NB4 (cell line): ENCODE measurements around the gene DPH6.

Experiments used
- DNase-seq: peaks from one replicate; pipeline ENCODE4 v3.0.0; 2010; ENCODE audit warnings: low read depth
- H3K4me3 ChIP-seq: one replicate; pipeline ENCODE4 v1.5.1; 2011; ENCODE audit warnings: mild to moderate bottlenecking, low read depth, low read length, moderate library complexity
- MYC ChIP-seq: IDR thresholded peaks from 2 replicates; pipeline ENCODE4 v1.6.1; 2011; ENCODE audit warnings: low read depth, low read length
- POLR2A ChIP-seq: IDR thresholded peaks from 2 replicates; pipeline ENCODE4 v1.6.1; 2011; ENCODE audit warnings: mild to moderate bottlenecking; ENCODE audit not compliant: insufficient read length; ENCODE audit errors: extremely low read depth
- TF ChIP-seq, protein P1 (sequence below): IDR thresholded peaks from one replicate; pipeline ENCODE4 v1.5.1; 2012; ENCODE audit warnings: low read depth, low read length
- TF ChIP-seq, protein P2 (sequence below): IDR thresholded peaks from 2 replicates; pipeline ENCODE4 v1.6.1; 2011; ENCODE audit warnings: low read depth, low read length

DPH6 gene

DNA sequence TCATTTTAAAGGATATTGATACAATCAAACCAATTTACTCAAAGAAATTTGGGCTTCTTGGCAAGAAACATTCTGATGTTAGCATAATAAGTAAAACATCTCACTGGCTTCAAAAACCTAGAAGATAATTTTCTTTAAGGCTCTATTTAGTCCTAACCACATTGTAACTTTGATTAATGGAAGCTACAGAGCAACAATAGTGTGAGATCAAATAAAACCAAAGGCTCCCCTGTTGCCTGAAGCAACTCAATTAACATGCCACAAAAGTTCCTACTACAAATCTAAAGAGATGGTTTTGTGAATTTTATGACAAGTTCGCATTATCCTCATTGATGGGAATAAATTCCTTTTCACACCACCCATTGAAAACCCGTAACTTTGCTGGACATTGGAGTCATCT lies 5.9 kb downstream of the DPH6 start:
- H3K4me3 ChIP-seq, result no peak overlapping the region
- no peak for DNase-seq
- TF ChIP-seq MYC (no peak), POLR2A (no peak)
- TF ChIP-seq, protein P1, sequence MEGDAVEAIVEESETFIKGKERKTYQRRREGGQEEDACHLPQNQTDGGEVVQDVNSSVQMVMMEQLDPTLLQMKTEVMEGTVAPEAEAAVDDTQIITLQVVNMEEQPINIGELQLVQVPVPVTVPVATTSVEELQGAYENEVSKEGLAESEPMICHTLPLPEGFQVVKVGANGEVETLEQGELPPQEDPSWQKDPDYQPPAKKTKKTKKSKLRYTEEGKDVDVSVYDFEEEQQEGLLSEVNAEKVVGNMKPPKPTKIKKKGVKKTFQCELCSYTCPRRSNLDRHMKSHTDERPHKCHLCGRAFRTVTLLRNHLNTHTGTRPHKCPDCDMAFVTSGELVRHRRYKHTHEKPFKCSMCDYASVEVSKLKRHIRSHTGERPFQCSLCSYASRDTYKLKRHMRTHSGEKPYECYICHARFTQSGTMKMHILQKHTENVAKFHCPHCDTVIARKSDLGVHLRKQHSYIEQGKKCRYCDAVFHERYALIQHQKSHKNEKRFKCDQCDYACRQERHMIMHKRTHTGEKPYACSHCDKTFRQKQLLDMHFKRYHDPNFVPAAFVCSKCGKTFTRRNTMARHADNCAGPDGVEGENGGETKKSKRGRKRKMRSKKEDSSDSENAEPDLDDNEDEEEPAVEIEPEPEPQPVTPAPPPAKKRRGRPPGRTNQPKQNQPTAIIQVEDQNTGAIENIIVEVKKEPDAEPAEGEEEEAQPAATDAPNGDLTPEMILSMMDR, result no peak
- TF ChIP-seq, protein P2, sequence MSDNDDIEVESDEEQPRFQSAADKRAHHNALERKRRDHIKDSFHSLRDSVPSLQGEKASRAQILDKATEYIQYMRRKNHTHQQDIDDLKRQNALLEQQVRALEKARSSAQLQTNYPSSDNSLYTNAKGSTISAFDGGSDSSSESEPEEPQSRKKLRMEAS, result no peak

DNA sequence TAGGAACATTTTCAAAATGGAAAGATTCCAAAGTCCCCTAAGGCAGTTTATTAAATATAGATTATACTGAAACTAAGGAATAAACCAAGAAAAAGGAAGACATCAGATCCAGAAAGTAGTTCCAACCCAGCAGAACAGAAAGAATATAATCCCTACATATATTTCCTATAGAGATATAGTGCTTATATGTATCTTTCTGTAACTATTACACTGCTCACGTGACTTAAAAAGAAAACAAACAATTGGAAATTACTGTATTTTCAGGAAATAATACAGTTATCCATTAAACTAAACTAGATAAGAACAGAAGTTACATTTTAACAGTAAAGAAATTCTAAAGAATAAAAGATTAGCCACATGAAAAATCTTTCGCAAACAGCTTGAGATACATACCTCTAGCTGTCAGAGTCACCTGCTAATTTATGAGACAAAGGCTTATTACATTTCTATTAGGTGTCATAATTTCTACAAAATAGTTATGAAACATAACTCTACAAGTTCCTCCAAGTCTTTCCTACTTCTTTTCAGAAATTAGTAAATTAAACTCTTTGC lies 10.5 kb downstream of the DPH6 start:
- no peak overlapping the region for H3K4me3 ChIP-seq
- DNase-seq, result no peak
- TF ChIP-seq POLR2A, result no peak

DNA sequence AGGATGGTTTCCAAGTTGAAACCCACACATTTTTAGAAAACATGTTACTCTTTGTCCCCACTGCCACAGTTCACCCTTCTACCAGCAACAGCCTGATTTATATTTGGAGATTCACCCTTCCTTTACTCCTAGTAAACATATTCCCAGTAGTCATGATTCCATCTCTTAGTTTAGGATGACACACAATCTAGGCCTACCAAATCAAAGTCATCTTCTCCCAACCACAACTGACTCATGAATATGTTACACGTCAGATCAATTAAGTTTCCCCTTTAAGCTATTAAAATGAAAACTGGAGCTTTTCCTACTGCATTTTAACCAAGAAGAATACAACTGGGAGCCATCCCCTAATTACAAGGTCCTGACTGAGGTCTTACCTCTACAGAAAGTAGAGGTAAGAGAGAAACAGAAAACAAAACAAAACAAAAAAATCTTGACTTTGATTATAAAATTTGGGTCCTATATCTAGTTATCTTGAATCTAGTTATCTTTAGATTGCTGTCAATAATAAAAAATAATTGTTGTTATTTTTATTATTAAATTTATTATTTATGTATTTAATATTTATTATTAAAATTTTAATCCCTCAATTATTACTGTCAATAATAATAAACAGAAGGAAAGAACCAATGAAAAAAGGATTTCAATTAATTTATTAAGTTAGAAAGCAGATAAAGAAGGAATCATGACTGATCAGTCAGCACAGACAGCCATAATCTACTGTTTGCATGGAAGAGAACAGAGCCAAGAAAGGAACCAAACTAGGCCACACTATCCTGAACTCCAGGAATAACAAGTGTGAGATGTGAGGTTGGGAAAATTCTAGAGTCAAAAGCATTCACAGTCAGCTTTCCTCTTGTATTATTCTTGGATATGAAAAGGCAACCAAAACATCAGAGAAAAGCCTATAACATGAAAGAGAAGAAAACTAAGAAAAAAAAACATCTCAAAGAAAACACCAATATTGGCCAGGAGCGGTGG lies 12.5 kb downstream of the DPH6 start:
- no peak for DNase-seq
- no peak overlapping the region for H3K4me3 ChIP-seq
- TF ChIP-seq, protein P1, result no peak
- TF ChIP-seq MYC (no peak), POLR2A (no peak)
- TF ChIP-seq, protein P2, result no peak

DNA sequence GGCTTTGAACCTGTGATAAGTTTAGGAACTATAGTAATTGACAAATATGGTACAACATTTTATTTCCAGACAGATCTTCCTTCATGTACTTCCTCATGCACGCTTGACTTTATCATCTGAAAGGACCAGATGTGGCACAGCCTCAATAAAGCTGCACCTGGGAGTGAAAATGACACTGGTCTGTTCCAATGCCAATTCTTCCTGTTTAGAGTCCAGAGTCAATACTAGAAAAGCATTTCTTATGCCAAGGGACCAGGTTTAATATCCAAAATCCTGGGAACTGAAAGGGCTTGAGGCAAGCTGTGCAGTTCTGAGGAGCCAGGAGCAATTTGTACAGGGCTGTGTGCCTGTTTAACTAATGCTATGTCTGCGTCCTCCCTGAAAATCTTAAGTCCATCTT lies 15.3 kb downstream of the DPH6 start:
- TF ChIP-seq POLR2A (no peak), MYC (no peak)
- TF ChIP-seq, protein P2, result no peak
- TF ChIP-seq, protein P1, result no peak
- no peak for DNase-seq
- no peak overlapping the region for H3K4me3 ChIP-seq

DNA sequence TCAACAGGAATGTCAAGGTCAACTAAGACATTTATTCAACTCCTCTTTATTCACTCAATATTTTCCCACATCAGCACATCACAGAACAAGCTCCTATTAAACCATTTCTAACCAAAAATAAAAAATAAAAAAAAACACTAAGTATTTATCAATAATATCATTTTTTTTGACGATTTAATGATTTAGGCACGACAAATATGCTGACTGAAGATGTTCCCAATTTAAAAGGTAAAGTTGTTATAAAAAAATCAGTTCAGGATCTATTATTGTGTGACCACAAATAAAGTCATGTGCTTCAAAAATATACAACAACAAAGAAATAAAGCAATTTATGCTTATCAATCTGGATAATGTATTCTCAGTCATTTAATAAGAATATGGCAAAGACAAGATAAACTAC lies 16.2 kb downstream of the DPH6 start:
- TF ChIP-seq, protein P2, result no peak
- TF ChIP-seq MYC, result no peak
- TF ChIP-seq, protein P1, result no peak
- TF ChIP-seq POLR2A, result no peak
- DNase-seq, result no peak
- no peak overlapping the region for H3K4me3 ChIP-seq

DNA sequence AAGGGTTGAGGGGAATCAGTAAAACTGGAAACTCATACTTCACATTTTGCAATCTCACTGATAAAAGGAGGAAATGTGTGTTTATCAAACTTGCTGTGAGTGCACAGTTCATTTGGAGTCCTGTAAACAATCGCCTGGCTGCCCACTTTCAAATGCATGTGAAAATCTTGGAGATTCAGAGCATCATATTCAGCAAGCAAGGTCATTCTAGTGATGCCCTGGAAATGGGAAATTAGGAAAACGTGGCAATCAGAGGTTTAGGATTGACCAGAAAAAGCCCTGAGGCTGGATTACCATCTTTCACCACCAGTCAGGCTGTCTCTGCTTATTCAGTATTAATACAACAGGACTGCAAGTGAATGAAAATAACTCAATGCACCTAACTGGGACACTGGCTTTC lies 23.9 kb downstream of the DPH6 start:
- H3K4me3 ChIP-seq, result no peak overlapping the region
- DNase-seq, result no peak
- TF ChIP-seq, protein P1, result no peak
- TF ChIP-seq POLR2A (no peak), MYC (no peak)
- TF ChIP-seq, protein P2, result no peak
